Limb (tissue), 2 donors: Measurements from ENCODE around the gene NEU2.
"Not testable (repeated sequence)": the region's sequence is repeated elsewhere in the genome, so short reads cannot be mapped to it uniquely, and the experiment has no call there.

Source experiments
- DNase-seq, 2 donors: peaks; one replicate each; pipeline ENCODE4 v3.0.0-alpha.2; 2016; ENCODE audit errors: extremely low spot score in 2 of 2

The NEU2 gene

DNA sequence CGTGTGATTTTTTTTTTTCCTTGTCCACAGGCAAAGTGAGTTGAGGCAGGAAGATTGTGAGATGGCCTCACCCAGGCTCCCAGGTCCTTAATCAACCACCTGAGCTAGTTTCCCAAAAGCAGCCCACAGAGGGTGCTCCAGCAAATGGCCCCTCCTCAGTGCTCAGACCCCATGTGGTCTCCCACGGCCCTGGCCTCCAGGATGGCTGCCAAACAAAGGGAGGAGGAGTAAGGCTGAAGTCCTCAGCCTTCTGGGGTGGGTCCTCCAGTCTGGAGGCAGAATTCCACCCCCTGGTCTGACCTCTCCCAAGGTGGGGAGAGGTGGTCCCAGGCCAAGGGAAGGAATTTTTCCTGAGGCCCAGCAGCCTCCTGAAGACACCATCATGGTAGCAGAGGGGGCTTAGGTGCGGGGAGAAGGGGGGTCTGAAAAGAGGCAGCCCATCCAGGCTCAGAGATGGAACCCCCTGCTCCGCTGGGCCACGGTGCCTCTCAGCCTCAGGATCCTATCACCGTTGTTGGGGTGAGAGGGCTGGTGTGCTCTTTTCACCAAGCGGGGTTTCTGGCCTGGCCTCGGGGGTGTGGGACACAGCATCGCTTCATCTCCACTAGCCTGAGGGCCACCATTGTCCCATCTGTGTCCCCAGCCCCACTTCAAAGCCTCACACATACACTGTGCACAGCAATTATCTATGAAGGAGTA lies 21.8 kb upstream of the NEU2 start:
- no peak for DNase-seq

DNA sequence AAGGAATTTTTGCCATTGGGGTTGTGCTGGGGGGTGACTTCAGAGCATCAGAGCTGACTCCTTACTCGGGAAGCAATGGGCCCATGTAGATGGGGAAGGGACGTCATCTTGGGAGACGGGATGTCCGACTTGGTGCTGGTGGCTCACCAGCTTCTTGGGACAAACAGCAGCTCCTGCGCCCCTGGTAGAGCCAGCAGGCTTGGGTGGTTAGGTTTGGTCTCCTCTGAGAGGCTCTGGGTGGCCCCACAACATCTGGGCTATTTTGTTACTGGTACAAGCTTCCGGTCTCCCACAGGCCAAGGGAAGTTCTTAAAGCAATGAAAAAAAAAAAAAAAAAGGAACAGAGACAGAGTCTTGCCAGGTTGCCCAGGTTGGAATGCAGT lies 21.2 kb upstream of the NEU2 start:
- DNase-seq, result no peak

DNA sequence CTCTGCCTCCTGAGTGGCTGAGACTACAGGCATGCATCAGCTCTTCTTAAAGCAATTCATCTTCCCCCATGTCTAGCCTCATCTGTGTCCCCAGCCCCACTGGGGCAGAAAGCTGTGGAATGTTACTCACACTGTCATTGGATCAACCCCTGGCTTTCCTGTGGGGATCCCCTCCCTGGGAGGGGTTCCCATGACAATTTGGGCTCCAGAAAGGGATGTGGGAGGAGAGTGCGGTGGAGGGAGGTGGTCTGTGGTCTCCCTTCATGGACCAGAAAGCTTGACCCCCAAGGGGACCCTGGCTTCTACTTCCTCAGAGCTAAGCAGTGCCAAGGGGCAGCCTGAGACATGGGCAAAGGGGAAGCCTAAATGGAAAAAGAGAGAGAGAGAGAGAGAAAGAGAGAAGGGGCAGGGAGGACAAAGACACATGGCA lies 20.8 kb upstream of the NEU2 start:
- DNase-seq, result peak in 1 of 2 donors; percentile 19

- peak in 1 of 2 donors; percentile 19 for DNase-seq
These were observed 20.0 kb upstream of the NEU2 start for GRCh38 chr2:233012301-233012971.

DNA sequence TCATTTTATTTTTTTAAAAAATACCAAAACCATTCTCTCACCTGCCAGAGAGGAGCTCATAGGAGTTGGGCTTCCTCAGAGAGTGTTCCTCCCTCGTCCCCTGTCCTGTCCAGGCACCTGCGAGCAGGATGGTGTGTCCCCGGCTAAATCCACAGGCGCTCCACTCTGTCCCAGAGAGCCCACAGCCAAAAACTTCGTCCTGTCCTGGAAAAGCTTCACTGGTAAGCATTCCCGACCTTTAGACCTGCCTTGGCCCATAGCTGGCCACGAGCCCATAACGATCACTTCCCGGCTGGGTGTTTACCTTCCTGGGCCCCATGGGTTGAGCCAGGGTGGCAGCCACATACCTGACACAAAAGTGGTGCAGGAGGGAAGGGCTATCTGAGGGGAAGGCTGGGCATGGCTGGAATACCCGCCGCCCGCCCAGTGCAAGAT lies 19.4 kb upstream of the NEU2 start, which contains the start of gene NGEF:
NGEF (minus strand) TSS at position 230 of the 435 bp plus-strand sequence. CDS start 38,366 bp downstream, outside the sequence.
- peak in 1 of 2 donors; percentile 1 for DNase-seq

GRCh38 chr2:233013650-233014049 lies 18.8 kb upstream of the NEU2 start:
- no peak for DNase-seq

- DNase-seq, result no peak
These were observed 17.3 kb upstream of the NEU2 start for GRCh38 chr2:233015019-233015645.

GRCh38 chr2:233017947-233018346 lies 14.5 kb upstream of the NEU2 start:
- DNase-seq, result no peak

DNA sequence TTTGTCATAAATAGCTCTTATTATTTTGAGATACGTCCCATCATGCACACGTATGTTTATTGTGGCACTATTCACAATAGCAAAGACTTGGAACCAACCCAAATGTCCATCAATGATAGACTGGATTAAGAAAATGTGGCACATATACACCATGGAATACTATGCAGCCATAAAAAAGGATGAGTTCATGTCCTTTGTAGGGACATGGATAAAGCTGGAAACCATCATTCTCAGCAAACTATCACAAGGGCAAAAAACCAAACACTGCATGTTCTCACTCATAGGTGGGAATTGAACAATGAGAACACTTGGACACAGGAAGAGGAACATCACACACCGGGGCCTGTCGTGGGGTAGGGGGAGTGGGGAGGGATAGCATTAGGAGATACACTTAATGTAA lies 12.9 kb upstream of the NEU2 start:
- not testable (repeated sequence) for DNase-seq

DNA sequence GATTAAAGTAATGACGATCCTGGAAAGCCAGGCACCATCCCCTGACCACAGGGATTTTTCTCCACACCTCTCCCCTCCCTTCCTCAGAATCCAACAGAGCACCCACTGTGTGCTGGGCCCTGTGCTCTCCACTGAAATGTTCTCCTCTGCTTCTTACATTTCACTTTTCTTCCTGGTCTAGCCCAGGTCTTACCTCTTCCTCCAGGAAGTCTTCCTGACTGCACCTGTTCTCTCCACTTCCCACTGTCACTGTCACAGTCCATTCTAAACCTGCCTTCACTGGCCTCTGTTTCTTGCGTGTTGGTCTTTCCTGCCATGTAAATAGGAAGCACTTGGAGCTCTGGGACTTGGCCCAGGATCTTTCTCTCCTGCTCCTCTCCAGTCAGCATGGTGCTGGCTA lies 12.0 kb upstream of the NEU2 start:
- no peak for DNase-seq

GRCh38 chr2:233021771-233022170 lies 10.7 kb upstream of the NEU2 start:
- no peak for DNase-seq

DNA sequence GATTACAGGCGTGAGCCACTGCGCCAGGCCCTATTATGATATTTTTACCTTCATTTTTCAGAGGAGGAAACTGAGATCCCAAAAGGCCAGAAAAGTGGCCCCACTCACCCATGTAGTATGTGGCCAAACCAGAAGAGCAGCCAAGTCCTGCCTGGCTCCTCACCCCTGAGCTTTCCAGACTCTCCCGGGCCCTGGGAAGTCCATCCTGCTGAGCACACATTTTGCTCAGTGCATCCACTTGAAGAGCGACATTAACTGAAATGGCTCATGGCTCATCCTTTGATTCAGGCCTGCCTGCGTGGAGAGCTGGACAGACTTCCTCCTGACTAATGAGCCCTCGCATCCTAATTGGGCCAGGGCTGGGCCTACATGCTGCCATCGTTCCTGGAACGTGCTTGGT lies 9.9 kb upstream of the NEU2 start:
- no peak for DNase-seq

DNA sequence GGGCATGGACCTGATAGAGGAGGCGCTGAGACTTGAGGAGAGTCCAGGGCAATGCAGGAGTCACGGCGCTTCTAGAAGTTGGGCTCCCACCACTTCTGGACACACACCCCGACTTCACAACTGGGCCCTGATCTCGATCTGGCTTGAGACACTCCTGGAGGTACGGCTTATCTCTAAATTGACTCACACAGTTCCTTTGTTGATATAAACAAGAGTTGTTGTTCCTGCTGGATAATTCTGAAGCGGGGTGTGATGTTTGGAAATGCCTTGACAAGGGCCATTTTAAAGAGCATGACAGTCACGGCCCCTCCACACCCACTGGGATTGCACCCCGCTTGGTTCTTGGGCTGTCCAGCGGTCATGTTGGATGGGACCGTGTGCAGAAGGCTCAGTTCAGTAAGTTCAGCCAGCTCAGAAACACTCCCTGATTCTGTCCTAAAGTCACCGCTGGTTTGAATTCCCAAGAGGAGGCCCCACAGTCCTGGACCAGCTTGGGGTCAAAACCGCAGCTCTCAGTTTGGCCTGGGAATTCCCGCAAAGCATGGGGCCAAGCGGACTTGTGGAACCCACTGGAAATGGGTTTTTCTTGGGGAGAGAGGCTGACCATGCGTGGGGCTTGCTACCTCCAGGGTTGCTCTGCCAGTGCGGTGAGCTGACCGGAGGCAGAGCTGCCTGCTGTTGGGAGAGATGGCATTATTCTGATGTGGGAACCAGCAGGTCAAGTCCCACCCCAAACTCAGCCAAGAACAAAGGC lies 9.3 kb upstream of the NEU2 start:
- no peak for DNase-seq

DNA sequence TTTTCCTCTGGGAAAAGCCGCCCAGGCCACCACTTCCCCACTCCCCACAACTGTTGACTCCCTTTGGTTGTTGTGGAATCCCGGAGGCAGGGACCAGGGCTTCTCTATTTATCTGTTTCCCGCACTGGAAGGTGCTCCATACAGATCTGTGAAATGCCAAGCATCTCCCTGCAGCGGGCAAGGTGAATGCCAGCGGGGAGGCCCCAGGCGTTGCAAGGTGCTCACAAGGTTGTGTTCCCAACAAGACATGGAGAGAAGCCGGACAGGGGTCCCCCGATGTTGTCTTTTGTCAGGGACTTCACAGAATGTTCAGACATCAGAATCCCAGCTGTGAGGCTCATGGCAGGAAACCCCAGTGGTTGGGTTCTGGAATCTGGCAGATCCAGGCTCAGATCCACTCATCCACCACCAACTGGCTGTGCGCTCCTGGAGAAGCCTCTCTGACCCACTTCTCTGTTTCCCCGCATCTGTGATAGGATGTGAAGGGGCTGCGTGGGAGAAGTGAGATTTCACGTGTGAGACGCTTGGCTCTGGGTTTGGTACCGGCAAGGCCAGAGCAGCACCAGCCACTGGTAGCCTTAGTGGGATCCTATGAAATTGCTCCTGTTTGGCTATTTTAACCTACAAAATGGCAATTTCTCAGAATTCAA lies 8.6 kb upstream of the NEU2 start:
- DNase-seq, result no peak

GRCh38 chr2:233025706-233026105 lies 6.8 kb upstream of the NEU2 start:
- no peak for DNase-seq

- no peak for DNase-seq
These were observed 6.2 kb upstream of the NEU2 start for GRCh38 chr2:233026198-233026813.

GRCh38 chr2:233029321-233029720 lies 3.2 kb upstream of the NEU2 start:
- DNase-seq, result no peak

DNA sequence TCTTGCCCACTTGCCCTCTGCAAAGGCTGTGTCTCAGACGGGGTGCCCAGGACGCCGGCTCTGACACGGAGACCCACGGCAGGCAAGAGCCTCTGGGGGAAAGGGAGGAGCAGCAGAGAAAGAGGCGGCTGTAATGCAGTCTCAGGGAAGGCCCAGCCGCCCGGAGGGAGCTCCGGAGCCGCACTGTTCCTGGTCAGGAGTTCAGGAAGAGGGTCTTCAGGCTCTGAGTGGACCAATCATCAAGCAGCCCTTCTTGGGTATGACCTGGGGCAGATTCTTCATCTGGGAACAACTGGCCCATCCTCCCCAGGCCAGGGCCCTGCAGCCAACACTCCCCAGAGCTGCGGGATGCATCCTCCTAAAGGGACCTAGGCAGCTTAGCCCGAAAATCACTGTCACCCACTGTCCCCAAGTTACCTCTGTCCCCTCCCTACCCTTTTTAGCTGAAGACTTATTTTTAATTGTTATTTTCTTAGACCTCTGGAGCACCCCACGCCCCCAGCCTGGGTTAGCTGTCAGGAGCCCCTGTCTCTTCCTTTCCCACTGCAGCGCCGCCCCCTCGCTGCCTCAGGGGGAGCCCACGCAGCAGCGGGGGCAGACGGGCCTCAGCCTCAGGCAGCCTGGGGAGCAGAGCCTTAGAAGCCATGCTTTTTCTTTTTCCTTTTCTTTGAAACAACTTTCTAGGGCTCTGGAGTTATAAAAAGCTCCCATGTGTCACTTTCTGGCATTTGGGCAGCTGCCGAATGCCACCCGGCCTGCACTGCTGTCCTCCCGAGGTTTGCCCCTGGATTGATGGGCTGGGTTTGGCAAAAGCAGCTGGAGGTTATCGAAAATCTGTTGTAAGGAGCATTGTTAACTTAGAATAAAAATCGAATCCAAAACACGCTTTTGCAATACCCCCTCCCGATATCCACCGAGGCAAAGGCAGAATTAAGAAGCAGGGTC lies 644 bp upstream of the NEU2 start:
- DNase-seq, result no peak

GRCh38 chr2:233033672-233034071 lies 1.2 kb downstream of the NEU2 start:
- DNase-seq, result no peak
